Adrenal gland (tissue), 5 donors: ENCODE data around the gene KLHL29.

Experiments
- POLR2A ChIP-seq, 2 donors: fragments of 450-650 bp; IDR thresholded peaks; one replicate each; pipeline ENCODE4 v1.6.1; 2017; ENCODE audit warnings: antibody characterized with exemption in 2 of 2, mild to moderate bottlenecking in 2 of 2, moderate library complexity in 1 of 2
- TF ChIP-seq, protein P1 (sequence below), 6 experiments: fragments of 450-650 bp in 4 of 6; fragments of 200-600 bp in 2 of 6; sonication (generic) in 1 of 6; IDR thresholded peaks; 1 replicate in 5 of 6; 2 replicates in 1 of 6; pipeline versions ENCODE4 v1.5.1 to v1.8.0; 2016 to 2021; ENCODE audit warnings: antibody characterized with exemption in 6 of 6, mild to moderate bottlenecking in 2 of 6, moderate library complexity in 1 of 6
- donor health status: DM: no; HTN: no; CAD: no.

DNA sequence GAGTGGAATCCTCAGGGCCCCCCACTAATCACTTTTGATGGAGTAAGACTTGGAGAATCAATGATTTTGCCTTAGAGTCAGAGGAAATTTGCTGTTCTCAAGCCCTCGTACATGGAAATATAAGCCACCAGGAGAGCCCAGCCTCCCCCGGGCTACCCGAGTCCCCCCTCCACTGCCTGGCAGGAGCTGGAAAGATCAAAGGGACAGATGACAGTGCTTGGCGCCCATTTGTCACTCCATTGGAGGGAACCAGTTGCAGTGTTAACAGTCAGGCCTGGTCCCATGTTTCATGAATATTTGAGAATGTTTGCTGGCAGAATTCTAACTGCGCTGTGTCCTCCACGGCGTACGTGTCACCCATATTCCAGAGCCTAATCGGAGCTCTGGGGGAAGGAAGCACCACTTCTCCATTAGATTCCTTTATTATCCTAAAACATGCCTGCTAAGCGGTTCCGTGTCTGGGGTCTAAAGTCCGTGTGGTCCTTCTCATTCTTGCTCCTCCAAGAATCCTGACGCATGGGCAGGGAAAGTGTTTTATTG is 202.4 kb downstream of the KLHL29 start:
- TF ChIP-seq, protein P1, sequence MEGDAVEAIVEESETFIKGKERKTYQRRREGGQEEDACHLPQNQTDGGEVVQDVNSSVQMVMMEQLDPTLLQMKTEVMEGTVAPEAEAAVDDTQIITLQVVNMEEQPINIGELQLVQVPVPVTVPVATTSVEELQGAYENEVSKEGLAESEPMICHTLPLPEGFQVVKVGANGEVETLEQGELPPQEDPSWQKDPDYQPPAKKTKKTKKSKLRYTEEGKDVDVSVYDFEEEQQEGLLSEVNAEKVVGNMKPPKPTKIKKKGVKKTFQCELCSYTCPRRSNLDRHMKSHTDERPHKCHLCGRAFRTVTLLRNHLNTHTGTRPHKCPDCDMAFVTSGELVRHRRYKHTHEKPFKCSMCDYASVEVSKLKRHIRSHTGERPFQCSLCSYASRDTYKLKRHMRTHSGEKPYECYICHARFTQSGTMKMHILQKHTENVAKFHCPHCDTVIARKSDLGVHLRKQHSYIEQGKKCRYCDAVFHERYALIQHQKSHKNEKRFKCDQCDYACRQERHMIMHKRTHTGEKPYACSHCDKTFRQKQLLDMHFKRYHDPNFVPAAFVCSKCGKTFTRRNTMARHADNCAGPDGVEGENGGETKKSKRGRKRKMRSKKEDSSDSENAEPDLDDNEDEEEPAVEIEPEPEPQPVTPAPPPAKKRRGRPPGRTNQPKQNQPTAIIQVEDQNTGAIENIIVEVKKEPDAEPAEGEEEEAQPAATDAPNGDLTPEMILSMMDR (IDR thresholded peaks at IDR 0.05), result no peak
- TF ChIP-seq POLR2A (IDR thresholded peaks at IDR 0.05), result no peak
